ENCODE measurements around the gene TPRN. TPM values are rescaled to one million over a fixed set of nuclear protein-coding genes. Genes with fewer than 3 reads are reported as not detected.

TPRN gene
- total RNA-seq, 1 experiment from 2014 or later = 24.9 TPM

GRCh38 chr9:137199411-137200121, 975 bp downstream of the TPRN start:
- Histone ChIP-seq H3K9ac (ENCODE audit: low read length) (peak overlapping the region; percentile 46), H3K4me1 (ENCODE audit: control insufficient read depth in 1 of 2, insufficient read depth in 2 of 2, low read length in 2 of 2) (peaks cover 40 to 61% of the 10 kb centered on the region in 2 experiments)

More at GRCh38 chr9:137199411-137200121, 975 bp downstream of the TPRN start:
- no peak for TF ChIP-seq CBX3 (IDR thresholded peaks at IDR 0.05; ENCODE audit: low read depth)
- TF ChIP-seq ZFX (IDR thresholded peaks at IDR 0.05) = no peak
- TF ChIP-seq CTCF (IDR thresholded peaks at IDR 0.05 in 2 of 3, conservative IDR thresholded peaks at IDR 0.05 in 1 of 3; ENCODE audit: borderline replicate concordance in 1 of 3, insufficient read depth in 1 of 3, low read depth in 2 of 3, low read length in 2 of 3) = no peak
- no peak for TF ChIP-seq EZH2 (IDR thresholded peaks at IDR 0.05)
- TF ChIP-seq RAD21 (IDR thresholded peaks at IDR 0.05; ENCODE audit: low read depth) = no peak
- no peak for TF ChIP-seq ELF1 (IDR thresholded peaks at IDR 0.05; ENCODE audit: borderline replicate concordance, low read depth)
- TF ChIP-seq POLR2AphosphoS5 (IDR thresholded peaks at IDR 0.05; ENCODE audit: low read depth, low read length) = no peak
- no peak for TF ChIP-seq ZNF274 (IDR thresholded peaks at IDR 0.05; ENCODE audit: low read depth, low read length)
- no peak for TF ChIP-seq CEBPB (IDR thresholded peaks at IDR 0.05; ENCODE audit: low read depth)
- TF ChIP-seq, protein P1, sequence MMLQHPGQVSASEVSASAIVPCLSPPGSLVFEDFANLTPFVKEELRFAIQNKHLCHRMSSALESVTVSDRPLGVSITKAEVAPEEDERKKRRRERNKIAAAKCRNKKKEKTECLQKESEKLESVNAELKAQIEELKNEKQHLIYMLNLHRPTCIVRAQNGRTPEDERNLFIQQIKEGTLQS (IDR thresholded peaks at IDR 0.05) = no peak
- CTCF ChIA-PET = no interaction called here
- 0 out of 4 replicates have a peak, but pooled peaks cover 0 to 3% of the 10 kb centered on the region in 2 experiments for H3K36me3 ChIP-seq (ENCODE audit: control insufficient read depth in 1 of 2, insufficient read depth in 2 of 2, low read length in 2 of 2)
- DNase-seq (ENCODE audit: low read depth, low spot score) = no peak
- POLR2A ChIA-PET = interaction anchor here (2.6 kb wide), 1 partner anchor 10 kb away, joined by 20 read pairs; the partner anchor contains the start of genes ANAPC2 and SSNA1
- no peak overlapping the region for H2AFZ ChIP-seq (ENCODE audit: low read depth, low read length, poor library complexity, severe bottlenecking)
- H3K27ac ChIP-seq (ENCODE audit: low read depth, low read length) = peak overlapping the region; percentile 35; the same call in 1 of the 2 replicates
- H4K20me1 ChIP-seq (ENCODE audit: insufficient read depth) = no peaks in the 10 kb centered on the region
- H3K27me3 ChIP-seq (ENCODE audit: insufficient read depth, low read length) = no peaks in the 10 kb centered on the region
- no peak for ATAC-seq
- peaks cover 35% of the 10 kb centered on the region for H3K79me2 ChIP-seq (ENCODE audit: insufficient read depth, low read length)
- RAD21 ChIA-PET (ENCODE audit: low non-redundant PET in 1 of 2, low total read pairs in 2 of 2, uncharacterized antibody in 2 of 2, unreplicated experiment in 2 of 2) = interaction anchor here in 1 of 2 experiments (0.9 kb wide), 1 partner anchor 42 kb away, joined by 7 read pairs; no protein-coding TSS in a partner anchor
- peak overlapping the region; percentile 63 for H3K4me2 ChIP-seq (ENCODE audit: low read length)
- no peaks in the 10 kb centered on the region for H3K9me3 ChIP-seq (ENCODE audit: control insufficient read depth in 1 of 2, insufficient read depth in 1 of 2, low read depth in 1 of 2, low read length in 2 of 2)
- no TSS peak for BruUV-seq (replicated peaks)
- H3K4me3 ChIP-seq (replicated peaks in 1 of 2; ENCODE audit: low read depth in 1 of 2, low read length in 2 of 2) = peak overlapping the region; percentile 15 to 46; a peak in 3 of 4 replicates
- intact Hi-C loops (cut with micrococcal nuclease) = loop anchor here (1.0 kb wide), 1 partner anchor 42 kb away; the partner anchor contains the start of gene TUBB4B
- no peaks in the 10 kb centered on the region for H3K9me2 ChIP-seq (ENCODE audit: insufficient read depth)
